ENCODE results near the gene BOD1.

DNA sequence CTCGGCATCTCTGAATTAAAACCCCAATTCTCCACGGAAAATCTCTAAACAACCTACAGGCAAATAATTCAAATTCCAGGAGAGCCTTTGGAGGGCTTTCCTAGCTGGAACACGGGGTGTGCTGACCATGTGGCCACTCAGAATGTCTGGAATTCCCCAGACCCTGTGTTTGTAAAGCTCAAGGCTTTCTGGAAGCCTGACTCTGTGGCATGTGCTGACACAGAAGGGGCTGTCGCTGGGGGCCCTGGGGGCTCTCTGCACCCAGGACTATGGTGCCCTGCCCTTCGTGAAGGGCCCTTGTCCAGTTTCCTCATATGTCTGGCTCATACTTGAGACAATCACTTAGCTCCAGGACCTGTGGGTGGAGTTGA is 29.0 kb upstream of the BOD1 start:
- TF ChIP-seq, protein P1, sequence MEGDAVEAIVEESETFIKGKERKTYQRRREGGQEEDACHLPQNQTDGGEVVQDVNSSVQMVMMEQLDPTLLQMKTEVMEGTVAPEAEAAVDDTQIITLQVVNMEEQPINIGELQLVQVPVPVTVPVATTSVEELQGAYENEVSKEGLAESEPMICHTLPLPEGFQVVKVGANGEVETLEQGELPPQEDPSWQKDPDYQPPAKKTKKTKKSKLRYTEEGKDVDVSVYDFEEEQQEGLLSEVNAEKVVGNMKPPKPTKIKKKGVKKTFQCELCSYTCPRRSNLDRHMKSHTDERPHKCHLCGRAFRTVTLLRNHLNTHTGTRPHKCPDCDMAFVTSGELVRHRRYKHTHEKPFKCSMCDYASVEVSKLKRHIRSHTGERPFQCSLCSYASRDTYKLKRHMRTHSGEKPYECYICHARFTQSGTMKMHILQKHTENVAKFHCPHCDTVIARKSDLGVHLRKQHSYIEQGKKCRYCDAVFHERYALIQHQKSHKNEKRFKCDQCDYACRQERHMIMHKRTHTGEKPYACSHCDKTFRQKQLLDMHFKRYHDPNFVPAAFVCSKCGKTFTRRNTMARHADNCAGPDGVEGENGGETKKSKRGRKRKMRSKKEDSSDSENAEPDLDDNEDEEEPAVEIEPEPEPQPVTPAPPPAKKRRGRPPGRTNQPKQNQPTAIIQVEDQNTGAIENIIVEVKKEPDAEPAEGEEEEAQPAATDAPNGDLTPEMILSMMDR (conservative IDR thresholded peaks at IDR 0.05 in 1 of 2, IDR thresholded peaks at IDR 0.05 in 1 of 2; ENCODE audit: low read depth in 1 of 2, low read length in 2 of 2) = no peak
- no peak for TF ChIP-seq EZH2 (IDR thresholded peaks at IDR 0.05; ENCODE audit: low read length, missing control alignments)
